SK-N-SH (cell line): ENCODE measurements around the gene ADPGK. TPM values are rescaled to one million over a fixed set of nuclear protein-coding genes. Genes with fewer than 3 reads are reported as not detected.
"Not testable (repeated sequence)": the region's sequence is repeated elsewhere in the genome, so short reads cannot be mapped to it uniquely, and the experiment has no call there.

Experiments
- CTCF ChIA-PET: fragments of 300-600, 350-600 bp; formaldehyde crosslinking; extraction: SDS; loops from one replicate; lab custom pipeline; 2021; lab: Yijun Ruan, JAX
- POLR2A ChIA-PET: fragments of 350-600 bp; sonication (Branson Sonifier 250); formaldehyde crosslinking; extraction: SDS; loops from one replicate; lab custom pipeline; 2020; ENCODE audit warnings: antibody characterized with exemption, inconsistent platforms; lab: Yijun Ruan, JAX
- DNase-seq: peaks from one replicate; pipeline ENCODE4 v3.0.0; 2012
- H2AFZ ChIP-seq: fragments of 200-600 bp; sonication (generic); 2 replicates; pipeline ENCODE4 v1.8.1; 2016; ENCODE audit warnings: antibody characterized with exemption, mild to moderate bottlenecking, low read depth
- H3F3A ChIP-seq: fragments of 200-600 bp; sonication (generic); replicated peaks from 2 replicates; pipeline ENCODE3; 2016; ENCODE audit warnings: antibody characterized with exemption, mild to moderate bottlenecking; ENCODE audit not compliant: insufficient read depth
- H3K27ac ChIP-seq, 2 experiments: fragments of 200-500 bp in 1 of 2; fragments of 200-600 bp in 1 of 2; sonication (Bioruptor generic) in 1 of 2; sonication (generic), shearing (Covaris generic) in 1 of 2; 2 replicates each; pipeline versions ENCODE4 v1.5.1 to v1.6.1; 2014 to 2016; ENCODE audit warnings: low read depth in 2 of 2, inconsistent platforms in 1 of 2, low read length in 1 of 2, mild to moderate bottlenecking in 1 of 2, mixed read lengths in 1 of 2
- H3K27me3 ChIP-seq: fragments of 200-600 bp; sonication (generic), shearing (Covaris generic); 2 replicates; pipeline ENCODE4 v1.6.1; 2016; ENCODE audit warnings: mixed run types; ENCODE audit not compliant: insufficient read depth
- H3K36me3 ChIP-seq, 2 experiments: fragments of 200-500 bp in 1 of 2; fragments of 200-600 bp in 1 of 2; sonication (Bioruptor generic) in 1 of 2; sonication (generic) in 1 of 2; replicated peaks in 1 of 2; 2 replicates each; pipeline versions ENCODE3 to v1.5.1; 2014 to 2016; ENCODE audit warnings: low read length in 1 of 2, mild to moderate bottlenecking in 1 of 2; ENCODE audit not compliant: insufficient read depth in 2 of 2, control insufficient read depth in 1 of 2
- H3K4me1 ChIP-seq, 2 experiments: fragments of 200-500 bp in 1 of 2; fragments of 200-600 bp in 1 of 2; sonication (Bioruptor generic) in 1 of 2; sonication (generic), shearing (Covaris generic) in 1 of 2; 2 replicates each; pipeline versions ENCODE4 v1.5.1 to v1.6.1; 2014 to 2016; ENCODE audit warnings: low read depth in 1 of 2, low read length in 1 of 2, mixed run types in 1 of 2; ENCODE audit not compliant: insufficient read depth in 2 of 2, control insufficient read depth in 1 of 2
- H3K4me2 ChIP-seq: fragments of 200-600 bp; sonication (generic), shearing (Covaris generic); 2 replicates; pipeline ENCODE4 v1.6.1; 2017; ENCODE audit warnings: mixed run types
- H3K4me3 ChIP-seq, 2 experiments: fragments of 200-500 bp in 1 of 2; fragments of 200-600 bp in 1 of 2; sonication (Bioruptor generic) in 1 of 2; sonication (generic), shearing (Covaris generic) in 1 of 2; 2 replicates each; pipeline versions ENCODE4 v1.5.1 to v1.8.1; 2014 to 2016; ENCODE audit warnings: low read depth in 2 of 2, inconsistent platforms in 1 of 2, low read length in 1 of 2, mild to moderate bottlenecking in 1 of 2, mixed read lengths in 1 of 2, moderate library complexity in 1 of 2
- H3K79me2 ChIP-seq: fragments of 200-600 bp; sonication (generic); 2 replicates; pipeline ENCODE4 v1.8.1; 2017; ENCODE audit warnings: mild to moderate bottlenecking; ENCODE audit not compliant: insufficient read depth
- H3K9ac ChIP-seq: fragments of 200-600 bp; sonication (generic); 2 replicates; pipeline ENCODE4 v1.6.1; 2017; ENCODE audit warnings: mixed run types
- H3K9me2 ChIP-seq: fragments of 200-600 bp; sonication (generic); 2 replicates; pipeline ENCODE4 v1.6.1; 2017; ENCODE audit warnings: mixed run types
- H3K9me3 ChIP-seq: fragments of 200-600 bp; sonication (generic); 2 replicates; pipeline ENCODE4 v1.6.1; 2017; ENCODE audit warnings: mixed run types, mild to moderate bottlenecking, moderate library complexity
- H4K20me1 ChIP-seq: fragments of 200-600 bp; sonication (generic); 2 replicates; pipeline ENCODE4 v1.6.1; 2017; ENCODE audit warnings: mild to moderate bottlenecking, mixed run types; ENCODE audit not compliant: insufficient read depth
- CTCF ChIP-seq: fragments of 200-600 bp; sonication (generic); IDR thresholded peaks from 2 replicates; pipeline ENCODE4 v1.6.1; 2017; ENCODE audit warnings: antibody characterized with exemption, mild to moderate bottlenecking, moderate library complexity
- EP300 ChIP-seq, 2 experiments: IDR thresholded peaks; 2 replicates each; pipeline versions ENCODE4 v1.4.0 to v1.6.1; 2012; ENCODE audit warnings: borderline replicate concordance in 1 of 2, low read depth in 1 of 2, low read length in 1 of 2
- JUND ChIP-seq: IDR thresholded peaks from 2 replicates; pipeline ENCODE4 v1.4.0; 2012
- MAX ChIP-seq: IDR thresholded peaks from 2 replicates; pipeline ENCODE4 v1.4.0; 2012; ENCODE audit warnings: low read depth
- MEF2A ChIP-seq: IDR thresholded peaks from 2 replicates; pipeline ENCODE4 v1.4.0; 2012; ENCODE audit warnings: low read depth, borderline replicate concordance
- NFIC ChIP-seq: IDR thresholded peaks from 2 replicates; pipeline ENCODE4 v1.4.0; 2012; ENCODE audit warnings: borderline replicate concordance
- SIN3A ChIP-seq: IDR thresholded peaks from 2 replicates; pipeline ENCODE4 v1.6.1; 2012; ENCODE audit warnings: low read depth, mild to moderate bottlenecking, low read length, moderate library complexity, borderline replicate concordance
- SMC3 ChIP-seq: IDR thresholded peaks from 2 replicates; pipeline ENCODE4 v1.6.1; 2012; ENCODE audit warnings: low read depth, low read length, improper control_type of control experiment
- TEAD4 ChIP-seq: IDR thresholded peaks from 2 replicates; pipeline ENCODE4 v1.4.0; 2012; ENCODE audit warnings: mild to moderate bottlenecking, borderline replicate concordance; ENCODE audit not compliant: insufficient read depth
- WGBS: methylation state at CpG from one replicate; pipeline ENCODE4 v1.1.6; 2017; ENCODE audit warnings: low lambda C conversion rate; 5-methylcytosine and 5-hydroxymethylcytosine counted together
- polyA plus RNA-seq, 3 experiments: library from polyadenylated mRNA; depleted of rRNA; stranded (reverse); fragments of >200 nt; gene quantifications; 2 replicates each; pipeline ENCODE4 v1.2.3, GENCODE V29; 2012

The ADPGK gene
- polyA plus RNA-seq, 1 of the 3 experiments (the other 2 are of a cell fraction): 57.3 TPM

- H3K4me2 ChIP-seq: no peak overlapping the region
- no peak for DNase-seq
- H3K9ac ChIP-seq: no peak overlapping the region
- ChIA-PET POLR2A (no interaction called here), CTCF (no interaction called here)
- TF ChIP-seq CTCF: no peak
- TF ChIP-seq MEF2A: no peak
- TF ChIP-seq SMC3: no peak
- no peak for TF ChIP-seq NFIC
- TF ChIP-seq TEAD4: no peak
- 39% methylated on average over 8 of the region's 8 CpGs for WGBS
- H3K27ac ChIP-seq: no peak overlapping the region
- no peak overlapping the region for H2AFZ ChIP-seq
- H3K4me3 ChIP-seq: no peak overlapping the region
- H3K79me2 ChIP-seq: no peaks in the 10 kb centered on the region
- no peaks in the 10 kb centered on the region for H3K9me3 ChIP-seq
- no peaks in the 10 kb centered on the region for H4K20me1 ChIP-seq
- no peaks in the 10 kb centered on the region for H3K9me2 ChIP-seq
- no peaks in the 10 kb centered on the region for H3F3A ChIP-seq
- H3K27me3 ChIP-seq: peaks cover 12% of the 10 kb centered on the region; the same call in 1 of the 2 replicates
- no peaks in the 10 kb centered on the region for H3K4me1 ChIP-seq
- no peaks in the 10 kb centered on the region for H3K36me3 ChIP-seq
These were observed 29.9 kb upstream of the ADPGK start for GRCh38 chr15:72813345-72814004.

- Histone ChIP-seq H3K79me2 (no peaks in the 10 kb centered on the region), H3K27me3 (no peaks in the 10 kb centered on the region; the same call in 1 of the 2 replicates), H3K4me3 (no peak overlapping the region), H3K36me3 (no peaks in the 10 kb centered on the region), H3K9me3 (no peaks in the 10 kb centered on the region), H2AFZ (no peak overlapping the region), H4K20me1 (no peaks in the 10 kb centered on the region), H3K4me2 (no peak overlapping the region), H3K9me2 (no peaks in the 10 kb centered on the region), H3K9ac (no peak overlapping the region), H3K4me1 (no peaks in the 10 kb centered on the region), H3K27ac (no peak overlapping the region), H3F3A (no peaks in the 10 kb centered on the region)
- WGBS: 49% methylated on average over 4 of the region's 4 CpGs
- ChIA-PET POLR2A (no interaction called here), CTCF (interaction anchor here (1.7 to 2.2 kb wide), 3 partner anchors 12 to 272 kb away, joined by 4 to 6 read pairs (median 4); no protein-coding TSS in a partner anchor)
- TF ChIP-seq CTCF: no peak
- TF ChIP-seq EP300 (IDR thresholded peaks at IDR 0.05; ENCODE audit: borderline replicate concordance in 1 of 2, low read depth in 1 of 2, low read length in 1 of 2): no peak
- no peak for TF ChIP-seq NFIC
- no peak for TF ChIP-seq MAX
- no peak for TF ChIP-seq SIN3A
- no peak for TF ChIP-seq JUND
- DNase-seq: no peak
These were observed 25.8 kb upstream of the ADPGK start for GRCh38 chr15:72809329-72809728.

- WGBS: 88% methylated on average over 3 of the region's 22 CpGs
- CTCF ChIA-PET, H2AFZ ChIP-seq, H4K20me1 ChIP-seq, H3K4me1 ChIP-seq, H3K27ac ChIP-seq, DNase-seq, H3K9me2 ChIP-seq, H3K36me3 ChIP-seq, H3K79me2 ChIP-seq, POLR2A ChIA-PET, H3K4me2 ChIP-seq, H3K9me3 ChIP-seq, H3K4me3 ChIP-seq, H3K9ac ChIP-seq, H3F3A ChIP-seq, H3K27me3 ChIP-seq: not testable (repeated sequence)
These were observed 23.8 kb upstream of the ADPGK start for GRCh38 chr15:72807346-72807745.
